T1000 (cell line): ENCODE data around the gene ADCK1.
"Not testable (repeated sequence)": the region's sequence is repeated elsewhere in the genome, so short reads cannot be mapped to it uniquely, and the experiment has no call there.

Source experiments
- DNase-seq: peaks from one replicate; lab custom pipeline; 2025; ENCODE audit warnings: mixed read lengths; lab: John Stamatoyannopoulos, UW

ADCK1 gene

DNA sequence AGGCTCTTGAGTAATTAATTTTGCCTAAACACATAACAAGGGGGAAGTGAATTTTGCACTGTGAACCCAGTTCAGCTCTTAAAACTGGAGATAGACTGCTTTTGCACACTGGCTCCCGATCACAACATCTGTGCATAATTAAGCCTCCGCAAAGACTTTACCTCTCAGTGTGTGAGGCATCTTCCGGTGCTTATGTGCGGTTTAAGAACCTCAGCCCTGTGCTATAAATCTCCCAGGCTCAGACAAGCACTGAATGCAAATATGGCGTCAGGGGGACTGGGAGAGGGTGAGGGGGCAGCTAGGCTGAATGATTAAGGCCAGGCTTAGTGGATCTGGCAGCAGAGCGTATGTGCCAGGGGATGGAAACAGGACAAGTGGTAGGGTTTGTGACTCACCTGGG lies 103.3 kb downstream of the ADCK1 start:
- no peak for DNase-seq

DNA sequence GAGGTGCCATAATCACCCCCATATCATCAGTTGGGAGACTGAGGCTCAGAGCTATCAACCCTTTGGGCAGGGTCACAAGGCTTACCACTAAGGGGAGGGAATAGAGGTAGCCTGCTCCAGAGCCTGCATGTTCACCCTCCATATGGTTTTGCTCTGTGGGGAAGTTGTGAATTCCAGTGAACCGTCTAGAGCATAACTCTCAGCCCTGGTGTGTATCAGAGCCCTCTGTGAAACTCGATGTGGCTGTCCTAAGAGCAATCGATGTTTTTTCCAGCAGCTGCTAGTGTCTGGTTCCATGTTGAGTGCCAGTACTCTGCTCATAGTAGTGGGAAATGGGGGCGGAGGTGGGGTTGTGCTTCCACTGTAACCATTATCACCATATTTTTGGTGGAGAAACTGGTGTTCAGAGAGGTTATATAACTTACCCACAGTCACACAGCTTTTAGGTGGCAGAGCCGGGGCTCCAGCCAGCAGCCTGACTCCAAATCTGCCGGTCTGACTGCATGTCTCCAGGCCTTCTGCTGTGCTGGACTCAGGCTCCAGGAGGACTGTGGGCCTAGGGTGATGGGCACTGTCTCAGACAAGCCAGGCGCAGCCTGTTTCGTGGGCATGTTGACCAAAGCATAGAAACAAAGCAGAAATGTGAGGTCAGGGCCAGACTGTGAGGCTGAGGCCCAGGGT lies 104.2 kb downstream of the ADCK1 start:
- DNase-seq = no peak

DNA sequence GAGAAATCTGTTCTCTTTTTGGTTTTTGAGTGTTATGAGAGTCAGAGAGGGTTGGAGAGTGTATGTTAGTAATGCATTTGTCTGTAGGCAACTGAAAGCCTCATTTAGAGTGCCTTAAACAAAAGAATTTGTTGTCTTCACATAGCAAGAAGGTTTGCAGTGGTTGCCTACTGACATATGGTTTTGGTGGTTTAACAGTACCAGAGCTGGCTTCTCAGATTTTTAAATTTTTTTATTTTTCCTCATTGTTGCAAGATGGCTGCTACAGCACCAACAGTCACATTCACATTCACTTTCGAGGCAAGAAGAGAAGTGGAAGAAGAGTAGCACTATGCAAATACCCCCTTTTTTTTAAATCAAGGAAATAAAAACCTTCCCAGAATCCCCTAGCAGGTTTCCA lies 106.5 kb downstream of the ADCK1 start:
- DNase-seq = no peak

DNA sequence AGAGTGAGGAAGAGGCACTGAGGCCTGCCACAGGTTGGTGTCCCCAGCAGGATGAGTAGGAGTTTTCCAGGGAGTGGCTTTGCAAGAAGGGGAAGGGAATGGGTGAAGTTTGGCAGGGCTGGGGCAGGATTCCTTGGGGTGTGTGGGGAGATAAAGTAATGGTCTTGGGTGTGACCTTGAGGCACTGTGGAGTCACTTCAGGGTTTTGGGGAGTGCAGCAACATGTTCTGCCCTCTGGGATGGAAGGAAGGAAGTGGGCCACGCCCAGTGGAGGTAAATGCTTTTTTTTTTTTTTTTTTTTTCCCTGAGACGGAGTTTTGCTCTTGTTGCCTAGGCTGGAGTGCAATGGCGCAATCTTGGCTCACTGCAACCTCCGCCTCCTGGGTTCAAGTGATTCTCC lies 108.9 kb downstream of the ADCK1 start:
- DNase-seq = no peak

DNA sequence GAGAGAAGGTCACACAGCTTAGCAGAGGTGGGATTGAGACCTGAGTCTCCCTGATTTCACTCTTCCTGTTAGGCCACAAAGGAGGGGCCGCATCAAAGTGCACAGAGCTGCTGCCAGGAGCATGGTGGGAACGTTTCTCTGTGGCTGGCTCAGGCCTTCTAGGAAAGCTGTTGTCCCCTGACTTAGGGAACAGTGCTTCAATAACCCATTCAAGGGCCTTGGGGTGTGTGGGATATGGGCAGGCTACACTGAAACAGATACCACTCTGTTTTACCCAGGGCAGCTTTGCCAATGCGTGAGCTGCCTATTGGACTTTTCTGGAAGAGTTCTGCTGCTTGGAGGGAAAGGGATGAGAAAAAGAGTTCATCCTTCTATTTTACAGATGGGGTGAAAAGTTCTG lies 110.0 kb downstream of the ADCK1 start:
- DNase-seq = no peak

DNA sequence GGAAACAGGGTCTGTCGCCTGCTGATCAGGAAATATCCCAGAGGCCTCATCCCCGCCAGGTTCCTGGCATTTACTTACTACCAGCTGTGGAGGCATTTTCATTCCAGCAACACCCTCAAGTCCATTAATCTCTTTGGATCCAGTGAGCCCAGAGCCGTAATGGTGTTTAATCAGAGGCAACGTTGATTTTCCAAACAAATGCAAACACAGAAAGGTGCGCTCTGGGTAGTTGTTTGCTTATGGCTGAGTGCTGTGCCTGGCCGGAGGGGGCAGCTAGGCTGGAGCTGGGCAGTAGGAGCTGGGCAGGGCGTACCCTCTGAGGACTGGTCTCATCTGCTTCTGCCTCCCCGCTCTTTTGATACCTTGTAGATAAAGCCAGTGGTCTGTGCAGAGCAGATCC lies 110.6 kb downstream of the ADCK1 start:
- no peak for DNase-seq

DNA sequence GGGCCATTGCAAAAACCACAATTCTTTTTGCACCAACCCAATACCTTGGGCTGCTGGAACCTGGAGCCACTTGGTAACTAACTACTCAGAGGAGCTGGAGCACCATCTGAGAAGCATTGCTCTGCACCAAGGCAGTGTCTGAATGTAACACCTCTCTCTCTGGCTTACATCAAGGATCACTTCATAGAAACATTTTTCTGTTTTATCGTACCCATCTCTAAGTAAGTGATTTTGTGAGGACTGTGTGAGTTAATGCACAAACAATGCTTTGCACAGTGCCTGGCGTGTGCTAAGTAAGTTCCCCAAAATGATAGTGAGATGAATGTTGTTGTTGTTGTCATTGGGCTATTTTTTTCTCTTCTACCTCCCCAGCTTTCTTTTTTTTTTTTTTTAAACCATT lies 111.4 kb downstream of the ADCK1 start:
- no peak for DNase-seq

DNA sequence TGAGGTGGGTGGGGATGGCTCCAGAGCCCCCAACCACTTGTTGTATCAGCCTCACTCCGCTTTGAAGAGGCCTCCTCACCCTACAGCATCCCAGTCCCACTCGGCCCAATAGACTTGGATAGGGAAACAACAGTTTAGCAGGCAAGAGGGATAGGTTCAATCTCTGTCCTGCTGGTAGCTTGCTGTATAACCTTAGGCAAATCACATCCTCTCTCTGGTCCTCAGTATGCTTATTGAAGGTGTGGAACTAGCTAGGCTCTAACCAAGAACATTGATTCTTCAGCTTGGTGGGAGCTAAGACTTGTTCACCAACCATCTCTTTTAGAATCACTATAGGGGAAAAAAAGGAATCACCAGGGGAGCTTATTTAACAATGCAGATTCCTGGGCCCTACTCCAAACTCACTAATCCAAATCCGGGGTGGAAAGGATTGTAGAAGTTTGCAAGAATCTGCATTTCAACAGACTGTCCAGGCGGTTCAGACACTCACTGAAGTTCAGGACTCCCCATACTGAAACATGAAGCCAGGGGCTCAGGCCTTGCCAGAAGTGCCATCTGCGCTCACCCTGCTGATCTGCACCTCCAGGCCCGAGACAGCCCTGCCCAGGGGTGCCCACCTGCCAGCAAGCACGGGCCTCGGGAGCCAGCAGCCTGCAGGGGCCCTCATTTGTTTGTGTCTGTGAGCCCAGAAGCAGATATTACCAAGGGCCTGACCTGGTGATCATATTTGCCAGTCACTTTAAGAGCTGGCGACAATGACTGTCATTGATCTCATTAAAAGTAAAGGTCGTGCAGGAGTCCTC lies 113.0 kb downstream of the ADCK1 start:
- DNase-seq = no peak

DNA sequence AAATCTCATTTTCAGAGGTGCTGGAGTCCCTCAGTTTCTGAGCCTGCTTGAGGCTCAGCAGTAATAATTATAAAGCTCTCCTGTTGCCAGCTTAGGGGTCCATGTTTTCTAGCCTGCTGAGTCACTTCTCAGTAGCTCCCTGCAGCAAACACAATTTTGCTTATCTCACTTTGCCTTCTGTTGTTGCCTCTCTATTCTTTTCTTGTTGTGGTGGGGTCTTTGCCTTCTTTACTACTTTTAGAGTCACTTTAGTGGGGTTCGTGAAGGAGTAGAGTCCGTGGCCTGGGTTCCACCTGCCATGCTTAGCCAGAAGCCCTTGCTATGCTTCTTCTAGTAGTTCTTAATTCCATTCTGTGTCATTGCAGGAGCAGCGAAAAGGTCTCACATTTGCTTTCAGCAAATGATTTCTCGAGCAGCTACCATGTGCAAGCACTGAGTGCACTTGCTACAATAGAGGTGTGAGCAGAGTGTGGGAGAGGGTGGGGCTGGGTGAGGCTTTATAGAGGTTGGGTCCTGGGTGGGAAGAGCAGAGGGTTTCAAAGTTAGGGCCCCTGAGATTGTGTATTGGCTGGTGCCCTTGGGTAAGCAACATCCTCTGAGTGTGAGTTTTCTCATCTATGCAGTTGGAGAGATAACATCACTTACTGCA lies 114.3 kb downstream of the ADCK1 start:
- no peak for DNase-seq

DNA sequence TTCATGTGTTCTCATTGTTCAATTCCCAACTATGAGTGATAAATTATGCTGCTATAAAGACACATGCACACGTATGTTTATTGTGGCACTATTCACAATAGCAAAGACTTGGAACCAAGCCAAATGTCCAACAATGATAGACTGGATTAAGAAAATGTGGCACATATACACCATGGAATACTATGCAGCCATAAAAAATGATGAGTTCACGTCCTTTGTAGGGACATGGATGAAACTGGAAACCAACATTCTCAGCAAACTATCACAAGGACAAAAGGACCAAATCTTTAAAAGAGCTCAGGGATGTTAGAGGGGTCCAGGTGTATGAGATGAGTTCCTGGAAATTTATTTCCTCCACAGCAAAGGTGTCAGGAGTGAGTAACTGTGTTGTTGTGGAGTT lies 115.5 kb downstream of the ADCK1 start:
- not testable (repeated sequence) for DNase-seq

DNA sequence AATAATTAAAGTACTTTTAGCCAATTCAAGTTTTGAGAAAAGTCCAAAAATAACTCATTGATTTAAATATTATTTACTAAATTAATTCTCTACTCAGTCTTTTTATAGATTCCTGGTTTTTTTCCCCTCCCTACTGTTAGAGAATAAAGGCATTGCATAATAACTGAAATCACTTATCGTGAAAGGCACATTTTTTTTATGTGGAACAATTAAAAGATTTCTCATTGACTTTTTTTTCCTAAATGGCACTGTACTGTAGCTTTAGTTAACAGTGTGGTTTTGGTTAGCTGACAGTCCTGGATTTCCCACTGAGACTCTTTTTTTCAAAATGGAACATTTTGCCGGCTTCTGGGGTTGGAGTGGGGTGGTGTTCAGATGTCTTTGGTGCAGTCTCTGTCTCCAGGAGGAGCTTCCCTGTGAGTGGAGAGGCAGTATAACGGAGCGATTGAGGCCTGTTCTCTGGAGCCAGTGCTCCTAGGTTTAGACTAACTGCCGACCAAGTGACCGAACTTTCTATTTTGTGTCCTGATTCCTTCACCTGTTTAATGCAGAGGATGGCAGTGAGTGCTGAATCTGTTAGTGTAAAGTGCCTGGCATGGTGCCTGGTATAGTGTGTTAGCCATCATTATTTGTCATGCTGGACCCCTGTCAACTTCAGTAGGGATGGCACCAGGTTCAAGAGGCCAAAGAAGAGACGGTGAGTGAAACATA lies 117.7 kb downstream of the ADCK1 start:
- DNase-seq = no peak

DNA sequence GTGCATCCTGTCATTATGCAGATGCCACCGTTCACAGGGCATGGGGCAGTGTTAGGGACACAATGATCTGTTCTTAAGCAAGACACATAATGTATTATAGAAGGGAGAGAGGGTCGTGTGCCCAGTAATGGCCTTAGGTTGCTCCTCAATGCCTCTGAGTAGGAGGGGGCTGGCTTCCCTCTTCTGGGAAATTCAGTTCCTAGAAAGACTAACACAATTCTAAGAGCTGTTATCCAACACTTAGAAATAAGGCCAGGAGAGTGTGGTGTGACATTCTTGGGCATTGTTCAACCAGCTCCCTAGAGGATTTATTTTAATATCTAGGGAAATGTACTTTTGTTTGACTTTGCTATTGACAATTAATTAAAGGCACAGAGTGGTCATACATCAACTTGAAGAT lies 118.5 kb downstream of the ADCK1 start:
- DNase-seq = no peak

DNA sequence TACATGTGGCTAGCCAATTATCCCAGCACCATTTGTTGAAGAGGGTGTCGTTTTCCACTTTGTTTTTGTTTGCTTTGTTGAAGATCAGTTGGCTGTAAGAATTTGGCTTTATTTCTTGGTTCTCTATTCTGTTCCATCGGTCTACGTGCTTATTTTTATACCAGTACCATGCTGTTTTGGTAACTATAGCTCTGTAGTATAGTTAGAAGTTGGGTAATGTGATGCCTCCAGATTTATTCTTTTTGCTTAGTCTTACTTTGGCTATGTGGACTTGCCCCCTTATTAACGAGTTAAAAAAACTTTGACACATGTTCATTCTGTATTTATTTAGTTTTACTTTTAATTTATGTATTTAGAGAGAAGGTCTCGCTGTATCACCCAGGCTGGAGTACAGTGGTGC lies 120.4 kb downstream of the ADCK1 start:
- no peak for DNase-seq

DNA sequence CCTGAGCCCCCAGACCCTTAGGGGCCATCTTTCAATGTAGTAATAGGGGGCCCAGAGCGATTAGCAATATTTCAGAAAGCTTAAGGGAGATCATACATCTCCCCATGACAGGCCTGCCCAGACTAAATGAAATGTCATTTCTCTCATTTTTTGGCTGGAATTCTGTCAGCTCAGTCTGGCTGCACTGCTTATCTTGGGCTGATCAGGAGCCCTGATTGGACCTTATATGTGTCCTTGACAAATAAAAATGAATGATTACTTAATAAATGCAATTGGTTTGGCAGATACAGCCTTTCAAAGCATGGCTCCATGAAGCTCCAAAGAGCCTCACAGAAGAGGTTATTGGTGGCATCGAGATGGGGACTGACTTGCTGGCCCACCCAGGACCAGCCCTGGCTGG lies 121.9 kb downstream of the ADCK1 start:
- DNase-seq = no peak

DNA sequence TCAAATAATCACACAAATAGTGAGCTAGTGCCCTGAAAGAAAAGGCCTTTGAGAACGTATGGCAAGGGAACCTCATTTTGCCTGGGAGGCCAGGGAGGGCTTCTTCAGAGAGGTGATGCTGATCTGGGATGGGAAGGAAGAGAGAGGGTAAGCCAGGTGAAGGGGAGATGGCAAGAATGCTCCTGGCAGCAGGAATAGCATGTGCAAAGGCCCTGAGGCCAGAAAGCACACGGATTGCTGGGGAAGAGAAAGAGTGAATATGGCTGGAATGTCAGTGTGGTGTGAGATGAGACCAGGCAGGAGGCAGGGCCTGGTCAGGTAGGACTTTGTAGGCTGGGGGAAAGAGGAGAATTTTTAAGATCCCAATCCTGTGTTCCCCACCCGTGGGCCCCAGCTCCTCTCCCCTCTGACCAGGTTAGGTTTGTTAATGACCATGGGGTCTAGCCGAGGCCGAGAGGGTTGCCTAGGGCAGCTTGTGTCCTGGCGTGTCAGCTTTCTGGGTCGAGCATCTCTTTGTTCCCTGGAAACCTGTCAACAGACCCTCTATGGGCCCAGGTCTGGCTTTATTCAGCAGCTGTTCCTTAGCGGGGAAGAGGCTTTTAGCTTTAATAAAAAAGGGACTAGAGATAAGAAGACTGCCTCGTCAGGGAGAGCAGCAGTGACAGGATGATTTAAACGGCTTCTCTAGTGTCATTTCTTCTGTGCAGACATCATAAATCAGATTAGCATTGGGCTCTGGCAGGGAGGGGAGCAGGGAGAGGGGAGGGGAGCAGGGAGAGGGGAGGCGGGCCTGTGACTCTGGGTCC lies 123.4 kb downstream of the ADCK1 start:
- no peak for DNase-seq

DNA sequence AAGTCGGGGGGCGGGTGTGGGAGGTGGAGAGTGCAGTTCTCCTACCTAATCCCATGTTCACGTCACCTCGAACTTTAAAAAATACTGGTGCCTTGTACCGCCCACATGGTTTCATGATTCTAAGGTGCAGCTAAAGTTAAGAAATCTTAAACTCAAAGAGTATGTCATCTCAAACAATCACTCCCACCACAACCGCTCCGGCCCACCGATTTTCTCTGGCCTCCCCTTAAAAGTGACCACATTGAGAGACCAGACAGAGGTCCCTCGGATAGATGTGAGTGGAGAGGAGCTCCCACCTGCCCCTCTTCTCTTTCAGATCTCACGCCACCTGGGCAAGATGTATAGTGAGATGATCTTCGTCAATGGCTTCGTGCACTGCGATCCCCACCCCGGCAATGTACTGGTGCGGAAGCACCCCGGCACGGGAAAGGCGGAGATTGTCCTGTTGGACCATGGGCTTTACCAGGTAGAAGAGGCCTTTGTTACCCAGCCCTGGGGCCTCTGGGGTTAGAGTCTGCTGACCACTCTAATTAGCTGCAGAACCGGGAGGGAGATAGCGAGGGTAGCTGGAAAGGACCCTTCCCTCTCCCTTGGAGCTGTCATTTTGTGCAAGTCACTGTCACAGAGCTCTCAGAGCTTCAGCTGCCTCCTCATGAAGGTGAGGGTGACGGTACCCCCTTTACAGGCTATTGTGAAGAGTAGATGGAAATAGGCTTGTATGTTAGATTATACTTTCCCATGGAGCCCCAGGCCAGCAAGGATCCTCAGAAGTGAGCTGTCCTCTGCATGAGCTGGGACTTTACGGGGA lies 124.4 kb downstream of the ADCK1 start:
- DNase-seq = no peak

DNA sequence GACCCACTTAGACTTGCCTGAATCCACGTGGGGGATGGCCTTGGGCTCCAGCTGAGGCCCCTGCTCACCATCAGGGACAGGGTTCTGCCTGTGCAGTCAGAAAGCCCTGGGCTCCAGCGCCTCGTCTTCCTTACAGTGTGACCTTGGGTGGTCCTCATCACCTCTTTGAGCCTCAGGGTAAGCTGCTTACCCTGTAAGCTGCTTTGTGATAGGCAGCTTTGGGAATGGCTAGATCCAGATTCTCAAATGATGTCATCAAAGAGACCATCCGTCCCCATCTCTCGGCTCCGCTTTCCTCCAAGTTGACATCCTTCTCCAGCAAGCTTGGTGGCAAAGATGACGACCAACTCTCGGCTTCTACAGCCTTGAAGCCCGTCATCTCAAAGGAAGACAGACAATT lies 127.0 kb downstream of the ADCK1 start:
- DNase-seq = no peak

DNA sequence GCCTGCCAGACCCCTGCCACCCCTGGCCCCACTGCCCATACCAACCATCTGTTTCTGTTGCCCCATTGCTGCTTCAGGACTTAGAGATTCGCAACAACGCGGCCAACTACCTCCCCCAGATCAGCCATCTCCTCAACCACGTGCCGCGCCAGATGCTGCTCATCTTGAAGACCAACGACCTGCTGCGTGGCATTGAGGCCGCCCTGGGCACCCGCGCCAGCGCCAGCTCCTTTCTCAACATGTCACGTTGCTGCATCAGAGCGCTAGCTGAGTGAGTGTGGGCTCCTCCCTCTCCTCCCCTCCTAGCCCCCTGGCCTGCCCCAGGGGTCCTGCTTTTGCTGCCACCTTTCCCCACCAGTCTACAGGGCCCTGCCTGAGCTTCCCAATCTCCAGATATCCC lies 131.5 kb downstream of the ADCK1 start:
- DNase-seq = no peak

DNA sequence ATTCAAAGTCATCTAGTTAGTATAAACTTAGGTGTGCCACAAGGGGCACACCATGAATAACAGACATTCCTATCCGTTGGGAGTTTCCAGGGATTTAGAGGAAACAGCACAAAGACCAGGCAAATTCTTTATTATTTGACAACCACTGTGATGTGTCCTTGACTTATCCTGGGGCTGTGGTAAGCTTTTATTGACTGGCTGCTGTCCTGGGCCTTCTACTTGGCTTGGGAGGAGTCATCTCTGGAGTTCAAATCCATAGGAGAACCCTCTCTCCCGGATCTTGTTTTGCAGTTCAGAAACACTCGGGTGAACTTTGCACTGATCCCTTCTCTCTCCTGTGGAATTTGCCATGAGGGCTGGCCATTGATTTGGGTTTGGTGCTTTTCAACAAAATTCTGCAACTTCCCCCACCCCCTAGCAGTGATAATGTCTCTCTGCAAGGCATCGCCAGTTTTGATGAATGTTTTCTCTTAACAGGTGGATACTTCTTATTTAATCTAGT lies 136.3 kb downstream of the ADCK1 start:
- no peak for DNase-seq

DNA sequence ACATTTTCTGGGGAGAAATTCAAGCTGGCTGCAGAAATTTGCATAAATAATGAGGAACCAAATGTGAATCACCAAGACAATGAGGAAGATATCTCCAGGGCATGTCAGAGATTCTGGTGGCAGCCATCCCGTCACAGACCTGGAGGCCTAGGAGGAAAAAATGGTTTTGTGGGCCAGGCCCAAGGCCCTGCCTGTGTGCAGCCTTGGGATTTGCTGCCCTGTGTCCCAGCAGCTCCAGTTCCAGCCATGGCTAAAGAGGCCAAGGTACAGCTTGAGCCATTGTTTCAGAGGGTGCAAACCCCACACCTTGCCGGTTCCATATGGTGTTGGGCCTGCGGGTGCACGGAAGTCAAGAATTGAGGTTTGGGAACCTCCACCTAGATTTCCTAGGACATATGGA lies 147.5 kb downstream of the ADCK1 start:
- no peak for DNase-seq
